A204.1 (cell line): ENCODE data around the gene TYMP.
"Not testable (repeated sequence)": the region's sequence is repeated elsewhere in the genome, so short reads cannot be mapped to it uniquely, and the experiment has no call there.

Source experiments
- FAIRE-seq: peaks from 2 replicates; lab custom pipeline; 2012; peaks lifted over from hg19 to GRCh38; lab: Jason Lieb, UNC

Gene TYMP

GRCh38 chr22:50523806-50524675 lies 5.8 kb downstream of the TYMP start:
- FAIRE-seq = no peak

GRCh38 chr22:50523458-50523805 lies 6.4 kb downstream of the TYMP start:
- FAIRE-seq = no peak

DNA sequence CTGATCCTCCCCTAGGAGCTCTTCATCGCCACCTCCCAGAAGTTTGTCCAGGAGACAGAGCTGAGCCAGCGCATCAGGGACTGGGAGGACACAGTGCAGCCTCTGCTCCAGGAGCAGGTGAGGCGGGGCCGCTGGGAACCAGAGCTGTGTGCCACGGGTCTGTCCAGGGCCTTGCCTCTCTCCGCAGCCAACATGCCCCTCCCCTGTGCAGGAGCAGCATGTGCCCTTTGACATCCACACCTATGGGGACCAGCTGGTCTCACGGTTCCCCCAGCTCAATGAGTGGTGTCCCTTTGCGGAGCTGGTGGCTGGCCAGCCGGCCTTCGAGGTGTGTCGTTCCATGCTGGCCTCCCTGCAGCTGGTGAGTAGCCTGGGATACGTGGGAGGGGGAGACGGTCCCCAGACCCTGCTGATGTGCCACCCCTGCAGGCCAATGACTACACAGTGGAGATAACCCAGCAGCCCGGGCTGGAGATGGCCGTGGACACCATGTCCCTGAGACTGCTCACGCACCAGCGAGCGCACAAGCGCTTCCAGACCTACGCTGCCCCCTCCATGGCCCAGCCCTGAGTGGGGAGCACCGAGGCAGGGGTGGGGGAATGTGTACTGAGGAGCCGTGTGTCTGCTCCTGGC lies 6.9 kb downstream of the TYMP start:
- FAIRE-seq = no peak

- FAIRE-seq = no peak
These were observed 7.5 kb downstream of the TYMP start for GRCh38 chr22:50522208-50522805.

- no peak for FAIRE-seq
These were observed 8.1 kb downstream of the TYMP start for GRCh38 chr22:50521710-50522109.

- no peak for FAIRE-seq
These were observed 8.9 kb downstream of the TYMP start for GRCh38 chr22:50520826-50521453.

DNA sequence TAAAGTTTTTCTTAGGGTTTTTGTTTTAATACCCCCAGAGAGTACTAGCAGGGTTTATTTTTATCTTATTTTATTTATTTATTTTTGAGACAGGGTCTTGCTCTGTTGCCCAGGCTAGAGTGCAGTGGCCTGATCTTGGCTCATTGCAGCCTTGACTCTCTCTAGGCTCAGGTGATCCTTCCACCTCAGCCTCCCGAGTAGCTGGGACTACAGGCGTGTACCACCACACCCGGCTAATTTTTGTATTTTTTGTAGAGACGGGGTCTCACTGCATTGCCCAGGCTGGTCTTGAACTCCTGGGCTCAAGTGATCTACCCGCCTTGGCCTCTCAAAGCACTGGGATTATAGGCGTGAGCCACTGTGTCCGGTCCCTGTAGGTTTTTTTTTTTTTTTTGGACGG lies 9.6 kb downstream of the TYMP start:
- FAIRE-seq = not testable (repeated sequence)

GRCh38 chr22:50519151-50519550 lies 10.7 kb downstream of the TYMP start:
- FAIRE-seq = no peak

DNA sequence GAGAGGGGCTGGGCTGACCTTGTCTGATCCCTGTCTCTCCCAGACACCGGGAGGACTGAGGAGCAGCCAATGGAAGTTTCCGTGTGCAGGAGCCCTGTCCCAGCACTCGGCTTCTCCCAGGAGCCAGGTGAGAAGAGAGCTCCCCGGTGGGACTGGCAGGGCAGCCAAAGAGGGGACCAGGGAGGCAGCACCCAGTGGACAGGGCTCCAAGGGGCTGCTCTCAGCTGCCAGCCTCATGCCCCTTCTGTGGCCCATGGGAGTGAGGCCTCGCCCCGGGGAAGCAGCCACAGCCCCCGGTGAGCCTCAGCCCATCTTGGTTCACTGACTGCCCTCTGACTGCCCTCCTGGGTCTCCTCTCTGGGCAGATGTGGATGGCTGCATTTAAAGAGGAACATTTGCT lies 11.2 kb downstream of the TYMP start:
- no peak for FAIRE-seq

DNA sequence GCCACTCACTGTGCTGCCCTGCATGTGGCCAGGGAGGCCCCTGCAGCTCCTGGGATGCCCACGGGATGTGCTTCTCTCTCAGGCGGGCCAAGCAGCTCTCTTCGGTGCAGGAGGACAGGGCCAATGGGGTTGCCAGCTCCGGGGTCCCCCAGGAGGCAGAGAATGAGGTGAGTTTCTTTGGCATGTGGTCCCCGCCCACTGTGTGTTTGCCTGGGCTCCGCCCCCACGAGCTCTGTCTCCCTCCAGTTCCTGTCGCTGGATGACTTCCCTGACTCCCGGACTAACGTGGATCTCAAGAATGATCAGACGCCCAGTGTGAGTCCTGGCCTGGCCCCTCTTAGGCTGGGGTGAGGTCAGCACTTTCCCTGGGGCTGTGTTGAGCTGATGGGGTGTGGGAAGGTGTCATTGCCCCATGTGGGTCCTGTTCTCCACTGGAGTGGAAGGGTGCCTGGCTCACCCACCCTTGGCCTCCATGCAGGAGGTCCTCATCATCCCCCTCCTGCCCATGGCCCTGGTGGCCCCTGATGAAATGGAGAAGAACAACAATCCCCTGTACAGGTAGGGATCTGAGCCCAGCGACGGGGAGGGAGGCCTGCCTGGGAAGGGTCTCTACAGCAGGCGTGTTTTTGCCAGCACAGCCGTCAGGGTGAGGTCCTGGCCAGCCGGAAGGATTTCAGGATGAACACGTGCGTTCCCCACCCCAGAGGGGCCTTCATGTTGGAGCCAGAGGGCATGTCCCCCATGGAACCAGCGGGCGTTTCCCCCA lies 12.1 kb downstream of the TYMP start:
- no peak for FAIRE-seq

GRCh38 chr22:50516891-50517290 lies 12.9 kb downstream of the TYMP start:
- no peak for FAIRE-seq

DNA sequence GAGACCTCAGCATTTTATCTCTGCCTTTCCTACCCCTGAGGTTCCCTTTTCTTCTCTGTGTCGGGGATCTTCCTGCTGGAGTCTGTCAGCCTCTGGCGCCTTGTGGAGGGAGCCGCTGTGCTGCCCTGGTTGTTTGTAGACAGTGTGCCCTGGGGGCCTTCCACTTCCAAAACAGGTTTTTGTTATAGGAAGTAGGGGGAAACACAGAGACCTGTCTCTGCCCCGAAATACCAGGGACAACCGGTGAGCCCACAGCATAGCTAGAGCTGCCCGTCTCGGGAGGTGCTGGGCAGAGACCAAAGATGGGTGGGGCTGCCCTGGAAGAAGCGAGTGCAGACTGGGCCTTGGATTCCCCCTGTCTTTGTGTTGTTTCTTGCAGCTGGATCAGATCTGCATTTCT lies 13.7 kb downstream of the TYMP start:
- FAIRE-seq = no peak

GRCh38 chr22:50513175-50513574 lies 16.6 kb downstream of the TYMP start:
- FAIRE-seq = no peak

DNA sequence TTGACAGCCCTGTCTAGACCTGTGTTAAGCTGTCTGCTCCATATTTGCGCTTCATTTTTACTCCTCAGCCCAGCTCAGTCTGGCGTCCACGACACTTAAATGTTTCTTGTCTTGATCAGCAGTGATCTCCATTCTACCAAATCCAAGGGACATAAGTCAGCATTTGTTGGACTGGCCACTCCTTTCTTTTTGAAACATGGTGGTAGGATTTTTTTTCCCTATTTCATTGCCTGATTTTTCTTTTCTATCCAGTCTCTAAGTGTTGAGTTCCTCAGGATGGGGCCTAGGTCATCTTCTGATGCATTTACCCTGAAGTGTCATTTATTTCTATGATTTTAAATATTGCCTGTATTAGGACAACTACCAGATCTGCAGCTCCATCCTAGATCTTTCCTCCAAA lies 20.9 kb downstream of the TYMP start:
- no peak for FAIRE-seq

- no peak for FAIRE-seq
These were observed 21.6 kb downstream of the TYMP start, which contains the start of gene NCAPH2 for GRCh38 chr22:50507991-50508884. Gene NCAPH2, plus strand, starts transcription at chr22:50508224. Its CDS starts 114 bp downstream, at chr22:50508338.

DNA sequence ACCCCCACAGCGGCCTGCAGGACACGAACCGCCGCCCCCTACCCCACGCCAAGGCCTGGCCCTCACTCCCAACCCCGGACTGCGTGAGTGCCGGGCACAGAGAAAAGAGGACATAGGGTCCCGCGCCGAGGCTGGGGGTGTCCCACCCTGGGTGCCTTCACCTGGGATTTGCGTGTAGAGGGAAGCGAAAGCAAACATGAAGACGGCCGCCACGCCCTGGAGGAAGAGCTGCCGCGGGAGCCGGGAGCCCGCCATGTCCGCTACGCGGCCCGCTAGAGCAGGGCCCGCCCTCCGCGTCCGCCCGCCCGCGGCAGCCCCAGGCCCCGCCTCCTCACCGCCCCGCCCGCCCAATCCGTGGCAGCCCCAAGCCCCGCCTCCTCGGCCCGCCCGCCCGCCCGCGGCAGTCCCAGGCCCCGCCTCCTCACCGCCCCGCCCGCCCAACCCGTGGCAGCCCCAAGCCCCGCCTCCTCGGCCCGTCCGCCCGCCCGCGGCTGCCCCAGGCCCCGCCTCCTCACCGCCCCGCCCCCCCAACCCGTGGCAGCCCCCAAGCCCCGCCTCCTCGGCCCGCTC lies 22.3 kb downstream of the TYMP start, which contains the start of gene LMF2:
Gene LMF2, minus strand, starts transcription at position 282 of the 570 bp plus-strand sequence. Its CDS starts 27 bp downstream, at position 255.
- no peak for FAIRE-seq

GRCh38 chr22:50506611-50507420 lies 23.0 kb downstream of the TYMP start:
- FAIRE-seq = no peak

DNA sequence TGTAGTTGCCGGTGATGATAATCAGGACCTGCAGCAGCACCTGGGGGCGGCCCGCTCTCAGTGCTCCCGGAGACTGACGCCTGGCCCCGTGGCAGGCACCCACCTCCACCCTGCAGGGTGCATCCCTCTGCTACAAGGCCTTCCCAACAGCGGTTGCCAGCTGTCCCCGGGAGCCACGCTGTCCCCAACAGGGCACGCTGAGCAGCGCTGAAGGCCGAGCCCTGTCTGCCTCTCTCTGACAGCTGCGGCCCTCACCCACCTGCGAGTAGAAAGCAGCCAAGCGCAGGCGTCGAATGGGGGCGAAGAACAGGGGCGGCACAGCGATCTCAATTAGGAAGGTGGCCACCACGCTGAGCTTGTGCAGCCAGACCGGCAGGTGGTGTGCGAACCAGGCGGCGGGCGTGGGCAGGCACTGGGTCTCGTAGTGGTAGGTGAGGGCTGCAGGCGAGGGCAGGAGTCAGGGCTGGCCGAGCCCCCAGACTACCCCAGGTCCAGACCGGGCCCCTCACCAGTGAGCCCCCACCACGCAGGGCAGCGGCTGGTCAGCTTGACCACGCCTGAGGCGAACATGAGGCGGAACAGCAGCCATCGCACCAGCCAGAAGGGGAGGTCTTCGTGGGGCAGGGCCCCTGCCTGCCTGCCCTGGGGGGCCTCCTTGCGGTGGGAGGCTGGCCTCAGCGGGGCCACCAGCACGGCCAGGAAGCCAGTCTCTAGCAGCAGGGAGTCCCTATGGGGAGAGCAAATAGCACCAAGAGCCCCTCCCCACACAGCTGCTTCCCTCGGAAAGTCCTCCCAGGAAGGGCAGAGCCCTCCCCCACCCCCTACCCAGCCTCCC lies 23.8 kb downstream of the TYMP start:
- FAIRE-seq = no peak

GRCh38 chr22:50505276-50505775 lies 24.5 kb downstream of the TYMP start:
- FAIRE-seq = no peak
